Stimulated activated CD8-positive, alpha-beta memory T cell treated with anti-CD3 and anti-CD28 coated beads, Interleukin-15, amount 100 ng/mL, for 1 hour (primary cell): ENCODE results near the gene TLR7.

ENCODE experiments used
- DNase-seq: peaks from one replicate; pipeline ENCODE4 v3.0.0-alpha.2; 2020; ENCODE audit warnings: low read depth

TLR7 gene

DNA sequence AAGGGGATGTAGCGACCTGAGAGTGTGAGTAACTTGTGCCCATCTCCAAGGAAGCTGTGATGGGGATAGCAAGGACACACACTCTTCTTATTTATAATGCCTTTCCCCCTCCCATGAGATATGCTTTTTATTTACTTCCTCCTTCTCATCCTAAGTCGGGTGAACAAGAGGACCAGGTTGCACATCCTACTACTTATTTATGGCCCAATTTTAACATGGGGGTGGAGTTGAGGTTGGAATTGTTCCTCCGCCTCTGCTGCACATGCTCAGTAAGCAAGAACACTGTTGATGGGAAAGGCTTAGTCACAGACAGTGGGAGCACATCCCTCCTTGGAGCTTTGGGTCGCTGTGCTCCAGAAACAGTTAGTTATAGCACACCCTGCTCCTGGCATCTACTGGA is 24.3 kb downstream of the TLR7 start:
- DNase-seq = no peak

DNA sequence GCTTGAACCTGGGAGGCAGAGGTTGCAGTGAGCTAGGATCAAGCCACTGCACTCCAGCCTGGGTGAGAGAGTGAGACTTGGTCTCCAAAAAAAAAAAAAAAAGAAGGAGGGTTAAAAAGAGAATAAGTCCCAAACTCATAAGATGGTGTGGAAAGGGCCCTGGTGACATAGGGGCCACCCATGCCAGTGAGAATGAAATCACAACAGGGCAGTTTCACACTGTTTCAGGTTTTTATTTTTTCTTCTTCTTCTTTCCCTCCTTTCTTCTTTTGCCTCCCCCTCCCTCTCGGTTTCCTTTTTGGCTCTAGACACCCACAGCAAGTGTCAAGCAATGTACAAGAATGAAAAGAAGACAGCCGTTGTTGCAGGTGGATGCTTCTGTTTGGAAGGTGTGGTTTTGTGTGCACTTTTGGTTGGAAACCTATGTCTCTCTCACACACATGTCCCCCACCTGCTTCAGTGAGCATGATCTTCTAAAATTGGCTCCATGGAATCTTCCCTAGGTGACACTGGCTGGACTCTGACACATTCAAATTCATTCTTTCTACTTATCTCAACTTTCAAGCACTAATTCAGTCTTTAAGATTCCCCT is 25.1 kb downstream of the TLR7 start:
- DNase-seq = no peak

DNA sequence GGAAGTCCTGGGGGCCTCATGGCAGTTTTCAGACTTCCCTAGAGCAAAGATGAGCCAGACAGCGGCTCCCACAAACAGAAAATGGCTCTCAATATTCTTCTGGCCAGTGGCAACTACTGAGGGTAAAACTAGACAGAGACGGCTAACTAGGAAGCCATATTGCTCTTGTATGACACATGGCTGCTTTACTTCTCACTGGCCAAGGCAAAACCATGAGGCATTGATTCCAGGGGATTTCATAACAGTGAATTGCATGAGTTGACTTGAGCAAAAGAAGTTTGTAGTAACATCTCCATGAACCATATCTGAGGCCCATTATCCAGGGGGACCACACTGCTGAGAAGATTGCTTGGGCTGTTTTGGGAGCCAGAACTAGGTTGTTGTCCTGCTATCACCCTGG is 25.8 kb downstream of the TLR7 start:
- DNase-seq = no peak

DNA sequence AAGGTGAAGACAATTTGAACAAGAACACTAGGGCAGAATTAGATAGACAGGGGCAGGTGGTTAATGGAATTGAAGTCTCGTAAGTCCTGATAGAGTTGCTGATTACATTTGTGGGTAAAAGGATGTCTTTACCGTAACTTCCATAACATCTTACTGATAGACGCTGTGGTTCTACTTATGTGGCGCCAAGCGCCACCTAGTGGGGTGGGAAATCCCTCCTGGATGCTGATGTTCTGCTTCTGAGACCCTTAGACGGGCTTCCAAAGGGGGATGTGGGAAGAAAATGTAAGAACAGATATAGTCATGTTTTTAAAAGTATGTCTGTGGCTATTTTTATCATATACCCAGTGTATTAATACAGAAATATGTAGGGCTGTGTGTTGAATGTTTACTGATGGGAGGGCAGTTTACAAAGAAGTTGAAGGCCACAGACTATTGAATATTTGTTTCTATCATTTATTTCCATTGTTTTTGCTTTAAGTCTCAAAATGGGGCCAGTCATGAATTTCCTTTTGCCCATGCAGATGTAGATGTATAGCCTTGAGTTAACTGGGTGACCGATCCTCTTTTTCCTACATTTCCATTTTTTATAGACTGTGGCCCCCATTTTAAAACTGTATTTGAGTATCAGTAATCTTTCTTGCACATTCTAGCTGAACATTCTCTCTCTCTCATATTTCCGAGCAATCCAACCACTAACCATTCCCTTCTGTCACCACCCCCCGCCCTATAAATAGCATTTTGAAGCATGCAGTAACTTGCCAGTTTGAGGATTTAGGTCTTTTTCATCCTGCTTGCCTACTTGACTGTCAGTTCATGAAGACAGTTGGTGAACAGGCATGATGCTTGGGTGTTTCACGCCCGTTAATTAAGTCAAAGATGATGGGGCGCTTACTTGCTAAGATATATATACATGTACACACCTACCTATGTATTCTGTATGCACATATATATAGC is 27.5 kb downstream of the TLR7 start:
- DNase-seq = peak; percentile 9

DNA sequence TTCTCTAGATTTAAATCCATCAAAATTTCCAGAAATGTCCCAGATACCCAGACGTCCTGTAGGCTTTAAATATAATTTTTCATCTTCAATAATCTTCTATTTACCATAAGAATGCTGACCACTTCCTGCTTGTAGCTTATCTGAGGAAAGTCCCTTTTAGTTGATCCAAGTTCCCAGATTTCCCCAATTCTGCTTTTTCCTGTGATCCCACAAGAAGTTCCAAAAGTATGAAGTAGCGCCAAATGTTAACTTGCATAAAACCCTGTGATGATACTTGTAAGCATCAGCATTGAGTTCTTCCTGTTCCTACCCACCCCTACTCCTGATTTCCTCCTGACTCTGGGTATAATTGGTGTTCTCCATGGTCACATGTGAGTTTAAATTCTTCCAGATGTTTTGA is 29.0 kb downstream of the TLR7 start:
- no peak for DNase-seq

DNA sequence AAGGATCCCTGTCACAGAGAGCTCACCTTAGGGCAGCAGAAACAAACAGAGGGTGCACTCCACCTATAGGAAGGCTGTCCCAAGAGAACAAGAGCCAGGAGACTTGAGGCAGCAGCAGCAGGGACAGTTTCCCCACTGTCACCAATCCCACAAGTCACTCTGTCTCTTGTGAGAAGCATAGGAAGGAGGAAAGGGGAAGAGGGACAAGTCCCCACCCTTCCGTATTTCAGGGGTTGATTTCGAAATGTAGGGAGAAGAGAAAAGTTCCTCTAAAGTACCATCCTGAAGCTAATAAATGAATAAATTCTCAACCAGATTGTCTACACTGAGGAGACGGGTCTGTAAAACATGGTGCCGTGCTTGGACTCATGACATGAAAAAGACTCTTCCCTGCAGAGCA is 30.1 kb downstream of the TLR7 start:
- DNase-seq = no peak

DNA sequence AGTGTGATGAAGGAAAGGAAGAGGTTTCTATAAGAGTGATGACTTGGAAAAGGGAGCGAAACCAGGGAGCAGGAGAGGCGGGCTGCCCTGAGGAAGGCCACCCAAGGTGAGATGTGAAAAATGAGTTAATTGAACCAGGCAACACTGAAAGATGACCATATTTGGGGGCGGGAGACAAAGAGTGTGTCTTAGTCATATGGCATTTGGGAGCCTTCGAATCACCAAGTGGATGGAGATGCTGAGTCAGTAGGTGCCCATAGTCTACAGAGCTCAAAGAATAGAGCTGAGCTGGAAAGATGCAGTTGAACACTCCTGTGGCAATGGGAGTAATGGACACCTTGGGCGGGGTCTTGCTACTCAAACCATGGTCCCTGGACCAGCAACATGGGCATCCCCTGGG is 31.2 kb downstream of the TLR7 start:
- DNase-seq = no peak

DNA sequence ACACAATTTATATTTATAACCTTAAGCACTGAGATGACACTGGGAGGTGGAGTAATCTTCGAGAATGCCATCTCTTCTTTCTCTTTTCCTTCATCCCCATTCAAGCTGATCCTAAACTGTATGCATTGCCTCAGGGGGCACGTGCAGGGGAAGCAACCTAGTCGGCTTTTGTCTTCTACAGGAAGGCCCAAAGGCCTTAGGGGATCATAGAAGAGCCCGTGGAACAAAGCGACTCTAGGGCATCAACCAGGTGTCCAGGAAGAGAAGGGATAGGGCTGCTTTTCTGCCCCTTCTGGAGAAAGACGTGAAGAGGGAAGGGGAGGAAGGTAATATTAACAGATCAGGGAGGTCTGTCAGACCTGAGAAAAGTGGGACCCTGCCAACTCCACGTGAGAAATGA is 32.6 kb downstream of the TLR7 start:
- DNase-seq = no peak

DNA sequence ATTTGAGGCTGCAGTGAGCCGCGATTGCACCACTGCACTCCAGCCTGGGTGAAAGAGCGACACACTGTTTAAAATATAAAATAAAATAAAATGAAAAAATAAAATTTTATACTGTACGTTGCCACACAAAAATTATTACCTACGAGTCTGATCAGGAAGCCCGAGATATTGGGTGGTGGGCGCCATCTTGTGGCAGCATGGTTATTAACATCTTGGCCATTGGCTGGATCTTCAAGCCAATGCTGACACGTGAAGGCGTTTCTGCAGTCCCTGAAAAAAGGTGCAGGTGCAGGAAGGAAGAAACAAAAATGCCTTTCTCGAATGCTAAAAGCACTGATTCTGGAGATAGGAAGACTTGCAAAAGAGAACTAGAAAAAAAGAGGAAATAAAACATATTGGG is 34.6 kb downstream of the TLR7 start:
- peak; percentile 25 for DNase-seq

DNA sequence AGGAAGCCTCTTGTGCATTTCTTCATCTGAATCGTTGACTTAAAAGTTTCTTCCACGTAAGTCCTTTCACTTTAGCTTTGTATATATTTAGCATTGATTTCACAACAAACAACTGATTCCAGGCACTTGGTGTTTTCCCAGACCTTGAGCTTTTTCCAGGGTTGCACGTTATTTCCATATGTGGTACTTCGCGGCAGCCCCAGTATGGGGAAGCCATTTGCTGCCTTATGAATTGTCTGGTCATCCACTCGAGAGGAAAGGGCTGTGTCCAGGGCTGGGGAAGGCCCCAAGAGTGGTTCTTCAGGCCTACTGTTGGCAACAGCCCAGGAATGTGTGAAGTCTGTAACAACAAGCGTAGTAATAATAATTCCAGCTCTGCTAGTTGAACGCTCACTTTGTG is 36.8 kb downstream of the TLR7 start:
- no peak for DNase-seq

DNA sequence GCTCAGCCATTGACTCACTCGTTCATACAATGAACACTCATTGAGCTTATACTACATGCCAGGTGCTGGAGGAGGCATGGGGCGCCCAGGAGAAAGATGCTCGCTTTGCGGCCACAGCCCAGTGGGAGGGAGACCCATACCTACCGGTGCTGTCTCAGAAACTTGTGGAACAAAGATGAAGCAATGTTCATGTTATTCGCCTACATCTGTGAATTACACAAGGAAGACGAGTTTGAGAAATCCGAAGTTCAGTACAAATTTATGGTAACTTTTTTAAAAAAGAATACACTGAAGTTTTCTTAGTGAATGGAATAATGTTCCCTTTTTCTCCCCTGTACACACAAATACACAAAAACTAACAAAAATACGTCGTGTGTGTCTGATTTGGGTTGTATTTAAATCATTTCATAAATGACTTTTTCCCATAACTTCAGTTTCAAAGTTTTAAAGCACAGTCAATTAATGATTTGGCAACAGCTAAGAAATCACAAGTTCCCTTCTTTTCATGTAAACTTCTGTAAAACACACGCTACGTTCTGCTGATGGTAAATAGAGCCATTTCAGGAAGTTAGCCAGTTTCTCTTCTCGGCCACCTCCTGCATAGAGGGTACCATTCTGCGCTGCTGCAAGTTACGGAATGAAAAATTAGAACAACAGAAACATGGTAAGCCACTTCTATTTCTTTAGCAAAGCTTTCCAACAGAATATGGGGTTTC is 39.3 kb downstream of the TLR7 start, which contains the start of gene TLR8:
Gene TLR8, plus strand, starts transcription at position 575 of the 716 bp plus-strand sequence. Its CDS starts 87 bp downstream, at position 662.
- no peak for DNase-seq

DNA sequence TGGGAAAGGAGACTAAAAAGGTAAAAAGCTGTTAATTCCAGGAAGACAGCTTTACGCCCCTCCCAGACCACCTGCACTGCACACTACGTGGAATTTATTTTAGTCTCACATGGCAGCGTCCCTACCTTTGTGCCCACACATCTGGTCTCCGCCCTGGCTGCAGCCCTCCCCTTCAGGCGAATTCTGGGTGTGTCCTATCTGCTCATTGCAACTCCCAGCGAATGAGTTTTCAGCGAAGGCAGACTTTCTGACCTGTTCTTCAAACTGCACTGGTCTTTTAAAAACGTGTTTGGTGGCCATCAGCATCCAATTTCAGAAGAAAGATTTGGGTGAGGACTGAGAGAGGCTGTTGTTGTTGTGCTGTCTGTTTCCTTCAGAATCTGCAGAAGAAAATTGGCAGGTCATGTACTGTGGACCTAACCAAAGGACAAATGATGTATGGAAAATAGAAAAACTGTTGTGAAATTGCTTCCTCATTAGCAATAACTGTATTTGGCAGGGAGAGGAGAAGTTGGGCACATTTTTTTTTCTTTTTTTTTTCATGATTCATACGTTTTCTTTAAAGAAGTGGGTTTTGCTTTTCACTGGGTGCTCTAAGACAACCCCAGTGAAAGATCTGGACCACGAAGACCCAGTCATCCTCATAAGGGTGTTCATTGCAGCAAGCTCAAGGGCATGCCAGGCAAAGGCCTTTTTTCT is 43.7 kb downstream of the TLR7 start:
- no peak for DNase-seq

DNA sequence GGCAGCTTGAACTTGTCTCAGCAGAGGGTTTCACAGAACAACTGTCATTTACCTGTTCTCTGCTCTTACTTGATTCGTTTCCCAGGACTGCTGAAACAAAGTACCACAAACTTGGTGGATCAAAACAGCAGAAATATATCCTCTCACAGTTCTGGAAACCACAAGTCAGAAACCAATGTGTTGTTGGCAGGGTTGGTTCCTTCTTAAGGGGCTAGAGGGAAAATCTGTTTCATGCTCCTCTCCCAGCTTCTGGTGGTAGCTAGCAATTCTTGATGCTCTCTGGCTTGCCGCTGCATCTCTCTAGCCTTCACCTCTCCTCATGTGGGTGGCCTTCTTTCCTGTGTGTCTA is 44.2 kb downstream of the TLR7 start:
- no peak for DNase-seq

DNA sequence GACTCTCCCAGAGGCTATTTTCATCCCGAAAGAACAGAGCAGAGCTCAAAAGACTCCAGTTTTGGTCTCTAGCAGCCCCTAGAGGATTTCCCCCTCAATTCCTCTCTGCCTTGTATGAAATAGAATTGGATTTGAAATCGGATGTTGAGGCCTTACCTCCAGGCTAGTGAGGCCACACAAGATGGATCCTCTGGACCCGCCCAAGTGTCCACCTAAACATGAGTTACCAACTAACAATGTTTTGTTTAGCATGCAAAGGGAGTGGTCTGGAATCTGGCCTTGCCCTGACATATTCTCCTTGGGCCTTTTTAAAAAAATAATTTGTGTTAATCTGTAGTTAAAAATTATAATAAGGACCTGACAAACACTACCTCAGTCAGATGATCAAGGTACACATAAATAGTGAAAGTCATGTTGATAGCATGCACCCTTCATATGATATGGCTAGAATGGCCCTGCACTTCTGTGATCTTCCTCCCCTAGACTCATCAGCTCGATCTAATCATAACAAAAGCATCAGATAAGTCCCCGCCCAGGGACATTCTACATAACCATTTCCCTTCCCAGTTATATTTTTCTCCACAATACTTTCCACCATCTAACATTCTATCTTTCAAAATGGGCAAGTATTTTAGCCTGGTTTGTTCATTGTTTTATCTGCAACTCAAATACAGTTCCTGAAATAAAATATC is 46.1 kb downstream of the TLR7 start:
- no peak for DNase-seq

DNA sequence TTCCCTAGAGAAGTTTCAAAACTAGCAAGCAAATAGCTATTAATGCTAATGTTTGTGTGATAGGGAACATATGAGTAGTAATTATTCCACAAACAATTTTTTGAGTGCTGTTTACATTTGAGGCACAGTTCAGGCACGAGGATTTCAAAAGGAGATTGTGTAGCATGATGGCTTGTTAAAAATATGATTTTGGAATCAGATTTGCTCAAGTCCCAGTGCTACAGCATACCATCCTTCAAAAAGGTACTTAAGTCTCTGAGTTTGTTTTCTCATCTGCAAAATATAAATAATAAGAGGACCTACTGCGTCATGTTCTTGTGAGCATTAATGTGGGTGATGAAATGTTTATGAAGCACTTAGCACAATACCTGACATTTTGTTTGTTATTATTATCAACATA is 50.9 kb downstream of the TLR7 start:
- DNase-seq = no peak

DNA sequence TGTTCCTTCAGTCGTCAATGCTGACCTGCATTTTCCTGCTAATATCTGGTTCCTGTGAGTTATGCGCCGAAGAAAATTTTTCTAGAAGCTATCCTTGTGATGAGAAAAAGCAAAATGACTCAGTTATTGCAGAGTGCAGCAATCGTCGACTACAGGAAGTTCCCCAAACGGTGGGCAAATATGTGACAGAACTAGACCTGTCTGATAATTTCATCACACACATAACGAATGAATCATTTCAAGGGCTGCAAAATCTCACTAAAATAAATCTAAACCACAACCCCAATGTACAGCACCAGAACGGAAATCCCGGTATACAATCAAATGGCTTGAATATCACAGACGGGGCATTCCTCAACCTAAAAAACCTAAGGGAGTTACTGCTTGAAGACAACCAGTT is 52.2 kb downstream of the TLR7 start:
- DNase-seq = no peak

DNA sequence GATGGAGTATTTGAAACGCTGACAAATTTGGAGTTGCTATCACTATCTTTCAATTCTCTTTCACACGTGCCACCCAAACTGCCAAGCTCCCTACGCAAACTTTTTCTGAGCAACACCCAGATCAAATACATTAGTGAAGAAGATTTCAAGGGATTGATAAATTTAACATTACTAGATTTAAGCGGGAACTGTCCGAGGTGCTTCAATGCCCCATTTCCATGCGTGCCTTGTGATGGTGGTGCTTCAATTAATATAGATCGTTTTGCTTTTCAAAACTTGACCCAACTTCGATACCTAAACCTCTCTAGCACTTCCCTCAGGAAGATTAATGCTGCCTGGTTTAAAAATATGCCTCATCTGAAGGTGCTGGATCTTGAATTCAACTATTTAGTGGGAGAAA is 52.7 kb downstream of the TLR7 start:
- DNase-seq = no peak

DNA sequence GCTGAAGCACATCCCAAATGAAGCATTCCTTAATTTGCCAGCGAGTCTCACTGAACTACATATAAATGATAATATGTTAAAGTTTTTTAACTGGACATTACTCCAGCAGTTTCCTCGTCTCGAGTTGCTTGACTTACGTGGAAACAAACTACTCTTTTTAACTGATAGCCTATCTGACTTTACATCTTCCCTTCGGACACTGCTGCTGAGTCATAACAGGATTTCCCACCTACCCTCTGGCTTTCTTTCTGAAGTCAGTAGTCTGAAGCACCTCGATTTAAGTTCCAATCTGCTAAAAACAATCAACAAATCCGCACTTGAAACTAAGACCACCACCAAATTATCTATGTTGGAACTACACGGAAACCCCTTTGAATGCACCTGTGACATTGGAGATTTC is 54.1 kb downstream of the TLR7 start:
- DNase-seq = no peak

DNA sequence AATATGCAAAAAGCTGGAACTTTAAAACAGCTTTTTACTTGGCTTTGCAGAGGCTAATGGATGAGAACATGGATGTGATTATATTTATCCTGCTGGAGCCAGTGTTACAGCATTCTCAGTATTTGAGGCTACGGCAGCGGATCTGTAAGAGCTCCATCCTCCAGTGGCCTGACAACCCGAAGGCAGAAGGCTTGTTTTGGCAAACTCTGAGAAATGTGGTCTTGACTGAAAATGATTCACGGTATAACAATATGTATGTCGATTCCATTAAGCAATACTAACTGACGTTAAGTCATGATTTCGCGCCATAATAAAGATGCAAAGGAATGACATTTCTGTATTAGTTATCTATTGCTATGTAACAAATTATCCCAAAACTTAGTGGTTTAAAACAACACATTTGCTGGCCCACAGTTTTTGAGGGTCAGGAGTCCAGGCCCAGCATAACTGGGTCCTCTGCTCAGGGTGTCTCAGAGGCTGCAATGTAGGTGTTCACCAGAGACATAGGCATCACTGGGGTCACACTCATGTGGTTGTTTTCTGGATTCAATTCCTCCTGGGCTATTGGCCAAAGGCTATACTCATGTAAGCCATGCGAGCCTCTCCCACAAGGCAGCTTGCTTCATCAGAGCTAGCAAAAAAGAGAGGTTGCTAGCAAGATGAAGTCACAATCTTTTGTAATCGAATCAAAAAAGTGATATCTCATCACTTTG is 55.2 kb downstream of the TLR7 start:
- DNase-seq = no peak

DNA sequence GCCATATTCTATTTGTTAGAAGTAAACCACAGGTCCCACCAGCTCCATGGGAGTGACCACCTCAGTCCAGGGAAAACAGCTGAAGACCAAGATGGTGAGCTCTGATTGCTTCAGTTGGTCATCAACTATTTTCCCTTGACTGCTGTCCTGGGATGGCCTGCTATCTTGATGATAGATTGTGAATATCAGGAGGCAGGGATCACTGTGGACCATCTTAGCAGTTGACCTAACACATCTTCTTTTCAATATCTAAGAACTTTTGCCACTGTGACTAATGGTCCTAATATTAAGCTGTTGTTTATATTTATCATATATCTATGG is 55.7 kb downstream of the TLR7 start:
- DNase-seq = no peak

DNA sequence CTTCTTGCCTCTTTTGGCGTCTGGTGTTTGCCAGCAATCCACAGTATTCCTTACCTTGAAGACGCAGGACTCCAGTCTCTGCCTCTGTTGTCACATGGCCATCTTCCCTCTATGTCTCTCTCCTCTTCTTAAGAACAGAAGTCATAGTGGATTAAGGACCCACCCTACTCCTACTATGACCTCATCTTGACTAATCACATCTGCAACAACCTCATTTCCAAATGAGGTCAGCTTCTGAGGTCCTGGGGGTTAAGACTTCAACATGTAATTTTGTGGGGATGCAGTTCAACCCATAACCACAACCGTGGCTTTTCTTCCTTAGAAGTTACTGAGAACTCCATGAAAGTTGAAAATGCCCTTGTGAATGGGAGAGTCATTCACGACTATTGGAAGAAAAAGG is 62.8 kb downstream of the TLR7 start:
- DNase-seq = no peak
